ENCODE results near the gene SLC12A1. TPM values are rescaled to one million over a fixed set of nuclear protein-coding genes. Genes with fewer than 3 reads are reported as not detected.

The SLC12A1 gene
- total RNA-seq, 1 experiment from 2014 or later, result not detected

- Histone ChIP-seq H3K27me3 (ENCODE audit: control insufficient read depth, insufficient read depth, low read length) (no peaks in the 10 kb centered on the region), H3K9me3 (ENCODE audit: control insufficient read depth, insufficient read depth, low read depth, low read length) (no peaks in the 10 kb centered on the region), H3K4me3 (ENCODE audit: low read depth in 2 of 2, low read length in 2 of 2) (peak overlapping the region; percentile 72 to 73), H3K36me3 (ENCODE audit: control insufficient read depth, insufficient read depth, low read length) (no peaks in the 10 kb centered on the region), H3K27ac (ENCODE audit: low read length) (peak overlapping the region; percentile 86), H3K4me1 (ENCODE audit: control insufficient read depth, insufficient read depth, low read length) (peaks cover 14% of the 10 kb centered on the region; the same call in 1 of the 2 replicates)
- TF ChIP-seq SIN3A (IDR thresholded peaks at IDR 0.05; ENCODE audit: borderline replicate concordance, insufficient read depth, low read depth, low read length), result no peak
- TF ChIP-seq POLR2AphosphoS5 (IDR thresholded peaks at IDR 0.05; ENCODE audit: low read depth, low read length), result no peak
- TF ChIP-seq CTCF (IDR thresholded peaks at IDR 0.05), result no peak
- TF ChIP-seq REST (IDR thresholded peaks at IDR 0.05; ENCODE audit: insufficient read depth in 1 of 2, low read depth in 2 of 2, low read length in 1 of 2), result no peak
- no peak for TF ChIP-seq TCF7L2 (IDR thresholded peaks at IDR 0.05; ENCODE audit: low read depth, low read length)
- intact Hi-C loops (cut with micrococcal nuclease; ENCODE audit: unreplicated experiment), result no loop called here
- ATAC-seq, result peak; percentile 74
- in situ Hi-C loops (cut with HindIII; ENCODE audit: low pct_unique_long_range_greater_than_20kb, low sequenced_read_pairs), result no loop called here
- ChIA-PET POLR2A (interaction anchor here (0.6 kb wide), 1 partner anchor 177 kb away, joined by 3 read pairs; no protein-coding TSS in a partner anchor), CTCF (no interaction called here)
- DNase-seq (ENCODE audit: low read depth, low spot score), result no peak
- no TSS peak for BruUV-seq (replicated peaks)
These were observed 28.7 kb upstream of the SLC12A1 start for GRCh38 chr15:48177383-48177765.

- POLR2A ChIA-PET, result interaction anchor here (0.6 to 1.0 kb wide), 2 partner anchors 29 to 178 kb away, joined by 3 to 8 read pairs; no protein-coding TSS in a partner anchor
- Histone ChIP-seq H3K36me3 (ENCODE audit: control insufficient read depth, insufficient read depth, low read length) (no peaks in the 10 kb centered on the region), H3K27ac (ENCODE audit: low read length) (peak within 1 kb of the TSS; percentile 88), H3K4me1 (ENCODE audit: control insufficient read depth, insufficient read depth, low read length) (peaks cover 14% of the 10 kb centered on the region; the same call in 1 of the 2 replicates), H3K9me3 (ENCODE audit: control insufficient read depth, insufficient read depth, low read depth, low read length) (no peaks in the 10 kb centered on the region), H3K4me3 (ENCODE audit: low read depth in 2 of 2, low read length in 2 of 2) (peak within 1 kb of the TSS; percentile 72 to 73), H3K27me3 (ENCODE audit: control insufficient read depth, insufficient read depth, low read length) (no peaks in the 10 kb centered on the region)
- DNase-seq (ENCODE audit: low read depth, low spot score), result no peak
- ATAC-seq, result peak; percentile 98
- TF ChIP-seq CTCF (IDR thresholded peaks at IDR 0.05) (no peak), TCF7L2 (IDR thresholded peaks at IDR 0.05; ENCODE audit: low read depth, low read length) (peak; percentile 77), POLR2AphosphoS5 (IDR thresholded peaks at IDR 0.05; ENCODE audit: low read depth, low read length) (peak; percentile 65; the same call in 1 of the 2 replicates)
- CTCF ChIA-PET, result no interaction called here
- in situ Hi-C loops (cut with HindIII; ENCODE audit: low pct_unique_long_range_greater_than_20kb, low sequenced_read_pairs) (no loop called here), intact Hi-C loops (cut with micrococcal nuclease; ENCODE audit: unreplicated experiment) (no loop called here)
- no TSS peak for BruUV-seq (replicated peaks)
These were observed 28.1 kb upstream of the SLC12A1 start, which contains the start of gene MYEF2 for GRCh38 chr15:48177766-48178647. Gene MYEF2, minus strand, starts transcription at chr15:48178295. Its CDS starts 58 bp downstream, at chr15:48178237.

Measured in Panc1 (cell line).